Astrocyte (in vitro differentiated cells and primary cell): ENCODE results near the gene IPO13. TPM values are rescaled to one million over a fixed set of nuclear protein-coding genes. Genes with fewer than 3 reads are reported as not detected.

ENCODE experiments used
- DNase-seq: peaks from one replicate; pipeline ENCODE4 v3.0.0-alpha.2; 2010; ENCODE audit warnings: low read depth
- FAIRE-seq: peaks from 2 replicates; lab custom pipeline; 2011; peaks lifted over from hg19 to GRCh38; lab: Jason Lieb, UNC
- H2AFZ ChIP-seq: 2 replicates; pipeline ENCODE4 v1.6.0; 2012; ENCODE audit warnings: low read depth, low read length, inconsistent platforms
- H3K27ac ChIP-seq: 2 replicates; pipeline ENCODE4 v1.5.1; 2011; ENCODE audit warnings: low read depth, low read length, inconsistent platforms
- H3K27me3 ChIP-seq: 2 replicates; pipeline ENCODE4 v1.6.0; 2011; ENCODE audit warnings: low read length, inconsistent platforms; ENCODE audit not compliant: insufficient read depth
- H3K36me3 ChIP-seq: 2 replicates; pipeline ENCODE4 v1.5.1; 2011; ENCODE audit warnings: low read length, inconsistent platforms; ENCODE audit not compliant: insufficient read depth
- H3K4me1 ChIP-seq: 2 replicates; pipeline ENCODE4 v1.5.1; 2011; ENCODE audit warnings: low read length, inconsistent platforms; ENCODE audit not compliant: insufficient read depth
- H3K4me2 ChIP-seq: 2 replicates; pipeline ENCODE4 v1.6.0; 2012; ENCODE audit warnings: low read length, inconsistent platforms
- H3K4me3 ChIP-seq: 2 replicates; pipeline ENCODE4 v1.5.1; 2011; ENCODE audit warnings: low read depth, mild to moderate bottlenecking, low read length, inconsistent platforms; ENCODE audit not compliant: insufficient read depth
- H3K79me2 ChIP-seq: 2 replicates; pipeline ENCODE4 v1.6.0; 2012; ENCODE audit warnings: mild to moderate bottlenecking, low read length, inconsistent platforms; ENCODE audit not compliant: insufficient read depth
- H3K9ac ChIP-seq: 2 replicates; pipeline ENCODE4 v1.6.0; 2012; ENCODE audit warnings: mild to moderate bottlenecking, low read length, inconsistent platforms
- H3K9me3 ChIP-seq: 2 replicates; pipeline ENCODE4 v1.5.1; 2012; ENCODE audit warnings: low read depth, mild to moderate bottlenecking, low read length, inconsistent platforms; ENCODE audit not compliant: insufficient read depth
- H4K20me1 ChIP-seq: 2 replicates; pipeline ENCODE4 v1.6.0; 2012; ENCODE audit warnings: low read length, inconsistent platforms; ENCODE audit not compliant: insufficient read depth
- H3K27ac Mint-ChIP-seq: one replicate; pipeline ENCODE4 v1.8.0; 2021; ENCODE audit warnings: mild to moderate bottlenecking, mixed read lengths; ENCODE audit not compliant: unreplicated experiment
- H3K27me3 Mint-ChIP-seq: one replicate; pipeline ENCODE4 v1.8.0; 2021; ENCODE audit warnings: low read depth, mixed read lengths; ENCODE audit not compliant: unreplicated experiment
- H3K36me3 Mint-ChIP-seq: one replicate; pipeline ENCODE4 v1.8.0; 2021; ENCODE audit warnings: low read depth, mixed read lengths; ENCODE audit not compliant: unreplicated experiment
- H3K4me1 Mint-ChIP-seq: one replicate; pipeline ENCODE4 v1.8.0; 2021; ENCODE audit warnings: low read depth, mixed read lengths; ENCODE audit not compliant: unreplicated experiment
- H3K4me3 Mint-ChIP-seq: one replicate; pipeline ENCODE4 v1.8.0; 2021; ENCODE audit warnings: mild to moderate bottlenecking, moderate library complexity, mixed read lengths; ENCODE audit not compliant: unreplicated experiment
- H3K9me3 Mint-ChIP-seq: one replicate; pipeline ENCODE4 v1.8.0; 2021; ENCODE audit warnings: mild to moderate bottlenecking, mixed read lengths; ENCODE audit not compliant: unreplicated experiment
- CTCF ChIP-seq: IDR thresholded peaks from 2 replicates; pipeline ENCODE4 v1.5.1; 2011; ENCODE audit warnings: low read depth, mild to moderate bottlenecking, inconsistent platforms, low read length, moderate library complexity; ENCODE audit not compliant: insufficient read depth
- EZH2 ChIP-seq: IDR thresholded peaks from 2 replicates; pipeline ENCODE4 v1.6.1; 2012; ENCODE audit warnings: mild to moderate bottlenecking, low read length, inconsistent platforms; ENCODE audit not compliant: insufficient read depth
- total RNA-seq: library from RNA; stranded (reverse); gene quantifications from 2 replicates; pipeline ENCODE4 v1.2.1, GENCODE V29; 2021

Gene IPO13
- total RNA-seq, 1 donor from 2014 or later = 31.0 TPM

- H3K9me3 ChIP-seq = no peaks in the 10 kb centered on the region
- H3K9me3 Mint-ChIP-seq = no peaks in the 10 kb centered on the region
- no peak for TF ChIP-seq CTCF
- TF ChIP-seq EZH2 = no peak
- no peak overlapping the region for H3K9ac ChIP-seq
- peaks cover 10% of the 10 kb centered on the region for H3K27me3 Mint-ChIP-seq
- H2AFZ ChIP-seq = no peak overlapping the region
- H3K36me3 ChIP-seq = peaks cover 3% of the 10 kb centered on the region
- H3K4me1 ChIP-seq = peaks cover 12% of the 10 kb centered on the region
- FAIRE-seq (no peak), DNase-seq (no peak)
- no peaks in the 10 kb centered on the region for H3K79me2 ChIP-seq
- H3K36me3 Mint-ChIP-seq = peaks cover 2% of the 10 kb centered on the region
- no peak overlapping the region for H3K27ac ChIP-seq
- no peak overlapping the region for H3K4me2 ChIP-seq
- no peak overlapping the region for H3K4me3 ChIP-seq
- no peak overlapping the region for H3K4me3 Mint-ChIP-seq
- no peaks in the 10 kb centered on the region for H3K27me3 ChIP-seq
- peaks cover 13% of the 10 kb centered on the region for H3K4me1 Mint-ChIP-seq
- H3K27ac Mint-ChIP-seq = peak overlapping the region; percentile 26
- no peaks in the 10 kb centered on the region for H4K20me1 ChIP-seq
Measured at GRCh38 chr1:43913666-43914360, 32.9 kb upstream of the IPO13 start.

DNA sequence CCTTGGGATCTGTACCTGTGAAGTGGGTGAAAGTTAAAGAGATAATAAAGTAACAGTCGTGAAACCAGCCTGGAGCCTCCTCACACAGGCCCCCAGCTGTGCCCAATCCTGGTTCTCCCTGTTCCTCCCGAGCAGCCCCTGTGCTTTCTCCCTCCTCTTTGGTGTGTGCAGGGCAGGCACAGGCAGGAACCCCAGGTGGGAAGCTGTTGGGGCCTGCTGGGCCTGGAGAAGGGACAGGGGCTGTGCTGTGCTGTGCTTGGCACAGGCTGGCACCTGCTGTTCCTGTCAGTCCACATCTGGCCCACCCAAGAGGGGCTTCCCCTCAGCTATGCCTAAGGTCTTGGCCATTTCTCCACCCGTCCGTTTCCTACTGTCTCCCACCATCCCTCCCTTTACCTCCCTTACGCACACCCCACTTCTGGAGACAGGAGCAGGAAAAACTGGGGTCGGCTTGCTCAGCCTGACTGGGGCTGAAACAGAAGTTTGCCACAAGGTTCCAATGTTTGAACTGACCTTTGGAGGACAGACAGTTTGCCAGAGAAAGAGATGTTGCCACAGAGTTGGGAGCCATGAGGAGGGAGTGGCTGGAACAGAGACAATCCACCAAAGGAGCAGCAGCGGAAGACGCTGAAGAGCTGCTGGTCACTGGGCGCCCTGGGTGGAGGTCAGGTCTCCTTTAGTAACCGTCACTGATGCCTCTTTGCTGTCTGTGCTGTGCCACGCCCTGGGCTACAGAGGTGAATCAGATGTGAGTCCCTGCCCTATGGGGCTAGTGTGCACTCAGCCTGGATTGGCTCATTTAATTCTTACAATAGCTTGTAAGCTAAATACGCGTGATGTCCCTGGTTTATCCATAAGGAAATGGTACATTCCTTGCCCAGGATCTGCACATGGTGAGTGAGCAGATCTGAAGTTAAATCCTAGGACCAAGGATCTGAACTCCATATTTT lies 31.9 kb upstream of the IPO13 start:
- no peak overlapping the region for H3K9ac ChIP-seq
- Mint-ChIP-seq H3K4me1 (peaks cover 17% of the 10 kb centered on the region), H3K9me3 (no peaks in the 10 kb centered on the region), H3K27me3 (peaks cover 5% of the 10 kb centered on the region), H3K4me3 (no peak overlapping the region), H3K27ac (no peak overlapping the region), H3K36me3 (no peaks in the 10 kb centered on the region)
- peaks cover 3% of the 10 kb centered on the region for H3K36me3 ChIP-seq
- no peak overlapping the region for H3K27ac ChIP-seq
- no peak for FAIRE-seq
- TF ChIP-seq EZH2 (no peak), CTCF (no peak)
- DNase-seq = no peak
- H4K20me1 ChIP-seq = no peaks in the 10 kb centered on the region
- no peak overlapping the region for H2AFZ ChIP-seq
- no peak overlapping the region for H3K4me3 ChIP-seq
- H3K79me2 ChIP-seq = no peaks in the 10 kb centered on the region
- H3K27me3 ChIP-seq = no peaks in the 10 kb centered on the region
- H3K4me1 ChIP-seq = peaks cover 12% of the 10 kb centered on the region
- H3K4me2 ChIP-seq = no peak overlapping the region
- no peaks in the 10 kb centered on the region for H3K9me3 ChIP-seq
